GM23338 (cell line): ENCODE data around the gene ZFHX3. TPM values are rescaled to one million over a fixed set of nuclear protein-coding genes. Genes with fewer than 3 reads are reported as not detected.

Source experiments
- ATAC-seq: fragments of 200-7000 bp; cut with Tn5 transposase; 3 replicates; pipeline ENCODE4 v1.9.1; 2020
- DNase-seq: peaks from one replicate; pipeline ENCODE4 v3.0.0-alpha.2; 2015; ENCODE audit warnings: low spot score
- H2AFZ ChIP-seq: fragments of 200-600 bp; sonication (generic); 2 replicates; pipeline ENCODE4 v1.8.0; 2016; ENCODE audit warnings: antibody characterized with exemption, mild to moderate bottlenecking, moderate library complexity
- H3F3A ChIP-seq: fragments of 200-600 bp; sonication (generic); replicated peaks from 2 replicates; pipeline ENCODE4 v1.8.0; 2017; ENCODE audit warnings: antibody characterized with exemption, mixed run types, low read depth
- H3K27ac ChIP-seq: fragments of 200-600 bp; sonication (generic); 2 replicates; pipeline ENCODE4 v1.6.1; 2016; ENCODE audit warnings: low read depth
- H3K27me3 ChIP-seq: fragments of 200-600 bp; sonication (generic); 2 replicates; pipeline ENCODE4 v1.8.0; 2016; ENCODE audit warnings: mild to moderate bottlenecking, mixed run types, moderate library complexity; ENCODE audit not compliant: insufficient read depth
- H3K36me3 ChIP-seq: fragments of 200-600 bp; sonication (generic); 2 replicates; pipeline ENCODE4 v1.8.0; 2016; ENCODE audit warnings: mild to moderate bottlenecking; ENCODE audit not compliant: insufficient read depth
- H3K4me1 ChIP-seq: fragments of 200-600 bp; sonication (generic); 2 replicates; pipeline ENCODE4 v1.8.0; 2016; ENCODE audit warnings: mild to moderate bottlenecking, moderate library complexity; ENCODE audit not compliant: insufficient read depth
- H3K4me2 ChIP-seq: fragments of 200-600 bp; sonication (generic); 2 replicates; pipeline ENCODE4 v1.7.1; 2017; ENCODE audit warnings: mixed run types
- H3K4me3 ChIP-seq: fragments of 200-600 bp; sonication (generic); 2 replicates; pipeline ENCODE4 v1.6.1; 2016; ENCODE audit warnings: mixed run types
- H3K79me2 ChIP-seq: fragments of 200-600 bp; sonication (generic); replicated peaks from 2 replicates; pipeline ENCODE4 v1.8.0; 2017; ENCODE audit warnings: mild to moderate bottlenecking; ENCODE audit not compliant: insufficient read depth
- H3K9me2 ChIP-seq: fragments of 200-600 bp; sonication (generic); 2 replicates; pipeline ENCODE4 v1.8.0; 2017; ENCODE audit not compliant: insufficient read depth
- H4K20me1 ChIP-seq: fragments of 200-600 bp; sonication (generic); replicated peaks from 2 replicates; pipeline ENCODE4 v1.8.0; 2017; ENCODE audit warnings: mild to moderate bottlenecking; ENCODE audit not compliant: insufficient read depth
- H3K27ac Mint-ChIP-seq: 2 replicates; pipeline ENCODE4 v1.8.0; 2020; ENCODE audit warnings: inconsistent platforms, mild to moderate bottlenecking, moderate library complexity, mixed read lengths
- H3K27me3 Mint-ChIP-seq: 3 replicates; pipeline ENCODE4 v1.8.0; 2022; ENCODE audit warnings: low read depth, mild to moderate bottlenecking, moderate library complexity, mixed read lengths, inconsistent platforms; ENCODE audit not compliant: insufficient read depth, poor library complexity
- H3K36me3 Mint-ChIP-seq: 3 replicates; pipeline ENCODE4 v1.8.0; 2021; ENCODE audit warnings: low read depth, mild to moderate bottlenecking, inconsistent platforms, moderate library complexity, mixed read lengths
- H3K4me1 Mint-ChIP-seq: 3 replicates; pipeline ENCODE4 v1.8.0; 2020; ENCODE audit warnings: mild to moderate bottlenecking, inconsistent platforms, mixed read lengths
- H3K4me3 Mint-ChIP-seq: 3 replicates; pipeline ENCODE4 v1.8.0; 2021; ENCODE audit warnings: moderate library complexity, mild to moderate bottlenecking, inconsistent platforms, mixed read lengths
- H3K9me3 Mint-ChIP-seq: 3 replicates; pipeline ENCODE4 v1.8.0; 2020; ENCODE audit warnings: moderate library complexity, mild to moderate bottlenecking, inconsistent platforms, mixed read lengths
- CREB1 ChIP-seq: fragments of 250-450 bp; sonication (Bioruptor Pico); IDR thresholded peaks from 2 replicates; pipeline ENCODE4 v1.5.0; 2020; ENCODE audit warnings: low read depth, mild to moderate bottlenecking, moderate library complexity
- EZH2 ChIP-seq: fragments of 200-600 bp; sonication (generic); IDR thresholded peaks from one replicate; pipeline ENCODE4 v1.8.0; 2017; ENCODE audit warnings: antibody characterized with exemption, mild to moderate bottlenecking, low read depth; ENCODE audit not compliant: unreplicated experiment
- EZH2phosphoT487 ChIP-seq: fragments of 200-600 bp; sonication (generic); IDR thresholded peaks from one replicate; pipeline ENCODE4 v1.8.1; 2018; ENCODE audit warnings: antibody characterized with exemption; ENCODE audit not compliant: unreplicated experiment
- JUNB ChIP-seq: IDR thresholded peaks from one replicate; pipeline ENCODE4 v1.6.1; 2016; ENCODE audit warnings: antibody characterized with exemption; ENCODE audit not compliant: unreplicated experiment
- NANOG ChIP-seq: IDR thresholded peaks from 2 replicates; pipeline ENCODE4 v1.6.1; 2016; ENCODE audit warnings: antibody characterized with exemption, borderline replicate concordance
- POLR2AphosphoS5 ChIP-seq: IDR thresholded peaks from 2 replicates; pipeline ENCODE4 v1.6.1; 2016; ENCODE audit warnings: antibody characterized with exemption, low read depth
- STAT1 ChIP-seq: IDR thresholded peaks from one replicate; pipeline ENCODE4 v1.6.1; 2016; ENCODE audit warnings: antibody characterized with exemption; ENCODE audit not compliant: unreplicated experiment
- ZNF114 ChIP-seq: fragments of 250-450 bp; sonication (Bioruptor Pico); IDR thresholded peaks from 2 replicates; pipeline ENCODE4 v1.5.0; 2020; ENCODE audit warnings: mild to moderate bottlenecking, moderate library complexity
- ZNF331 ChIP-seq: fragments of 250-450 bp; sonication (Bioruptor Pico); IDR thresholded peaks from 2 replicates; pipeline ENCODE4 v1.5.0; 2020; ENCODE audit warnings: low read depth, mild to moderate bottlenecking, moderate library complexity
- polyA plus RNA-seq: library from polyadenylated mRNA; unstranded; fragments of >200 nt; fragmentation: Nextera tagmentation; extraction: Ambion mirVana; gene quantifications from 2 replicates; pipeline ENCODE4 v1.2.1, GENCODE V29; 2016
- total RNA-seq: library from RNA; depleted of rRNA; stranded (reverse); fragments of >200 nt; shearing (Covaris generic); gene quantifications from 2 replicates; pipeline ENCODE4 v1.2.3, GENCODE V29; 2014
- TF ChIP-seq, protein P1 (sequence below): IDR thresholded peaks from 2 replicates; pipeline ENCODE4 v1.6.1; 2016; ENCODE audit warnings: antibody characterized with exemption
- TF ChIP-seq, protein P2 (sequence below): fragments of 250-450 bp; sonication (Bioruptor Pico); IDR thresholded peaks from 2 replicates; pipeline ENCODE4 v1.5.0; 2020; ENCODE audit warnings: mild to moderate bottlenecking, moderate library complexity
- TF ChIP-seq, protein P3 (sequence below), 2 experiments: fragments of 200-600 bp in 1 of 2; sonication (generic) in 1 of 2; conservative IDR thresholded peaks; 2 replicates each; pipeline versions ENCODE4 v1.5.1 to v1.6.1; 2016 to 2017; ENCODE audit warnings: antibody characterized with exemption in 2 of 2, low read depth in 2 of 2, mild to moderate bottlenecking in 2 of 2, moderate library complexity in 1 of 2
- TF ChIP-seq, protein P4 (sequence below): IDR thresholded peaks from one replicate; pipeline ENCODE4 v1.6.1; 2018; ENCODE audit warnings: antibody characterized with exemption; ENCODE audit not compliant: unreplicated experiment

The ZFHX3 gene
- total and polyA plus RNA-seq, 2 experiments from 2014 or later: 1.0 to 1.5 TPM

DNA sequence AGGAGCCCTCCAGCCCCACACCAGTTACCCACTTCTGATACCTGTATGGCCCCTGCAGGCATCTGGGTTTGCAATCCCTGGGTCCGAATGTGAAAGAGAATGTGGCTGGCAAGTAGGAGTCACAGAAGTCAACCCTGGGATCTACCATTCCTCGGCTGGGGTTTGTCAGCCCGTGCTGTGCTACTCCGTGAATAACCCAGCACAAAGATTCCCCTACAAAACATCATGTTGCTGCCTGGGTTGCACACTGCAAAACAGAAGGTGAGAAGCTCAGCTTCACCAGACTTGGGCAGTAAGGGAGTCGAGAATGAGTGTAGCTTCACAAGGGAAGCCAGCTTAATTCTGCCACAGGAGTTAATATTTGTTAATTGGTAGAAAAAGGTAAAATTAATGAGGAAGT is 137.1 kb downstream of the ZFHX3 start:
- Mint-ChIP-seq H3K36me3 (no peaks in the 10 kb centered on the region), H3K9me3 (no peaks in the 10 kb centered on the region), H3K4me1 (peaks cover 18% of the 10 kb centered on the region), H3K4me3 (no peak overlapping the region), H3K27ac (no peak overlapping the region), H3K27me3 (peaks cover 7% of the 10 kb centered on the region)
- Histone ChIP-seq H4K20me1 (no peaks in the 10 kb centered on the region), H3F3A (no peaks in the 10 kb centered on the region), H3K36me3 (no peaks in the 10 kb centered on the region), H3K4me3 (no peak overlapping the region), H3K9me2 (no peaks in the 10 kb centered on the region), H3K4me2 (no peak overlapping the region), H2AFZ (no peak overlapping the region), H3K27ac (no peak overlapping the region), H3K27me3 (no peaks in the 10 kb centered on the region), H3K4me1 (peaks cover 12% of the 10 kb centered on the region; the same call in 1 of the 2 replicates), H3K79me2 (no peaks in the 10 kb centered on the region)
- DNase-seq (peak; percentile 35), ATAC-seq (peak; percentile 73)
- TF ChIP-seq ZNF114: no peak
- no peak for TF ChIP-seq CREB1 (CRISPR knock-in tag)
- no peak for TF ChIP-seq JUNB
- no peak for TF ChIP-seq NANOG
- TF ChIP-seq EZH2phosphoT487: no peak
- TF ChIP-seq, protein P1, sequence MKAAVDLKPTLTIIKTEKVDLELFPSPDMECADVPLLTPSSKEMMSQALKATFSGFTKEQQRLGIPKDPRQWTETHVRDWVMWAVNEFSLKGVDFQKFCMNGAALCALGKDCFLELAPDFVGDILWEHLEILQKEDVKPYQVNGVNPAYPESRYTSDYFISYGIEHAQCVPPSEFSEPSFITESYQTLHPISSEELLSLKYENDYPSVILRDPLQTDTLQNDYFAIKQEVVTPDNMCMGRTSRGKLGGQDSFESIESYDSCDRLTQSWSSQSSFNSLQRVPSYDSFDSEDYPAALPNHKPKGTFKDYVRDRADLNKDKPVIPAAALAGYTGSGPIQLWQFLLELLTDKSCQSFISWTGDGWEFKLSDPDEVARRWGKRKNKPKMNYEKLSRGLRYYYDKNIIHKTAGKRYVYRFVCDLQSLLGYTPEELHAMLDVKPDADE: no peak
- TF ChIP-seq, protein P2, sequence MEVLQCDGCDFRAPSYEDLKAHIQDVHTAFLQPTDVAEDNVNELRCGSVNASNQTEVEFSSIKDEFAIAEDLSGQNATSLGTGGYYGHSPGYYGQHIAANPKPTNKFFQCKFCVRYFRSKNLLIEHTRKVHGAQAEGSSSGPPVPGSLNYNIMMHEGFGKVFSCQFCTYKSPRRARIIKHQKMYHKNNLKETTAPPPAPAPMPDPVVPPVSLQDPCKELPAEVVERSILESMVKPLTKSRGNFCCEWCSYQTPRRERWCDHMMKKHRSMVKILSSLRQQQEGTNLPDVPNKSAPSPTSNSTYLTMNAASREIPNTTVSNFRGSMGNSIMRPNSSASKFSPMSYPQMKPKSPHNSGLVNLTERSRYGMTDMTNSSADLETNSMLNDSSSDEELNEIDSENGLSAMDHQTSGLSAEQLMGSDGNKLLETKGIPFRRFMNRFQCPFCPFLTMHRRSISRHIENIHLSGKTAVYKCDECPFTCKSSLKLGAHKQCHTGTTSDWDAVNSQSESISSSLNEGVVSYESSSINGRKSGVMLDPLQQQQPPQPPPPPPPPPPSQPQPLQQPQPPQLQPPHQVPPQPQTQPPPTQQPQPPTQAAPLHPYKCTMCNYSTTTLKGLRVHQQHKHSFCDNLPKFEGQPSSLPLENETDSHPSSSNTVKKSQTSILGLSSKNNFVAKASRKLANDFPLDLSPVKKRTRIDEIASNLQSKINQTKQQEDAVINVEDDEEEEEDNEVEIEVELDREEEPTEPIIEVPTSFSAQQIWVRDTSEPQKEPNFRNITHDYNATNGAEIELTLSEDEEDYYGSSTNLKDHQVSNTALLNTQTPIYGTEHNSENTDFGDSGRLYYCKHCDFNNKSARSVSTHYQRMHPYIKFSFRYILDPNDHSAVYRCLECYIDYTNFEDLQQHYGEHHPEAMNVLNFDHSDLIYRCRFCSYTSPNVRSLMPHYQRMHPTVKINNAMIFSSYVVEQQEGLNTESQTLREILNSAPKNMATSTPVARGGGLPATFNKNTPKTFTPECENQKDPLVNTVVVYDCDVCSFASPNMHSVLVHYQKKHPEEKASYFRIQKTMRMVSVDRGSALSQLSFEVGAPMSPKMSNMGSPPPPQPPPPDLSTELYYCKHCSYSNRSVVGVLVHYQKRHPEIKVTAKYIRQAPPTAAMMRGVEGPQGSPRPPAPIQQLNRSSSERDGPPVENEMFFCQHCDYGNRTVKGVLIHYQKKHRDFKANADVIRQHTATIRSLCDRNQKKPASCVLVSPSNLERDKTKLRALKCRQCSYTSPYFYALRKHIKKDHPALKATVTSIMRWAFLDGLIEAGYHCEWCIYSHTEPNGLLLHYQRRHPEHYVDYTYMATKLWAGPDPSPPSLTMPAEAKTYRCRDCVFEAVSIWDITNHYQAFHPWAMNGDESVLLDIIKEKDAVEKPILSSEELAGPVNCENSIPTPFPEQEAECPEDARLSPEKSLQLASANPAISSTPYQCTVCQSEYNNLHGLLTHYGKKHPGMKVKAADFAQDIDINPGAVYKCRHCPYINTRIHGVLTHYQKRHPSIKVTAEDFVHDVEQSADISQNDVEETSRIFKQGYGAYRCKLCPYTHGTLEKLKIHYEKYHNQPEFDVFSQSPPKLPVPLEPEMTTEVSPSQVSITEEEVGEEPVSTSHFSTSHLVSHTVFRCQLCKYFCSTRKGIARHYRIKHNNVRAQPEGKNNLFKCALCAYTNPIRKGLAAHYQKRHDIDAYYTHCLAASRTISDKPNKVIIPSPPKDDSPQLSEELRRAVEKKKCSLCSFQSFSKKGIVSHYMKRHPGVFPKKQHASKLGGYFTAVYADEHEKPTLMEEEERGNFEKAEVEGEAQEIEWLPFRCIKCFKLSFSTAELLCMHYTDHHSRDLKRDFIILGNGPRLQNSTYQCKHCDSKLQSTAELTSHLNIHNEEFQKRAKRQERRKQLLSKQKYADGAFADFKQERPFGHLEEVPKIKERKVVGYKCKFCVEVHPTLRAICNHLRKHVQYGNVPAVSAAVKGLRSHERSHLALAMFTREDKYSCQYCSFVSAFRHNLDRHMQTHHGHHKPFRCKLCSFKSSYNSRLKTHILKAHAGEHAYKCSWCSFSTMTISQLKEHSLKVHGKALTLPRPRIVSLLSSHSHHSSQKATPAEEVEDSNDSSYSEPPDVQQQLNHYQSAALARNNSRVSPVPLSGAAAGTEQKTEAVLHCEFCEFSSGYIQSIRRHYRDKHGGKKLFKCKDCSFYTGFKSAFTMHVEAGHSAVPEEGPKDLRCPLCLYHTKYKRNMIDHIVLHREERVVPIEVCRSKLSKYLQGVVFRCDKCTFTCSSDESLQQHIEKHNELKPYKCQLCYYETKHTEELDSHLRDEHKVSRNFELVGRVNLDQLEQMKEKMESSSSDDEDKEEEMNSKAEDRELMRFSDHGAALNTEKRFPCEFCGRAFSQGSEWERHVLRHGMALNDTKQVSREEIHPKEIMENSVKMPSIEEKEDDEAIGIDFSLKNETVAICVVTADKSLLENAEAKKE (CRISPR knock-in tag): no peak
- TF ChIP-seq STAT1: no peak
- TF ChIP-seq, protein P3, sequence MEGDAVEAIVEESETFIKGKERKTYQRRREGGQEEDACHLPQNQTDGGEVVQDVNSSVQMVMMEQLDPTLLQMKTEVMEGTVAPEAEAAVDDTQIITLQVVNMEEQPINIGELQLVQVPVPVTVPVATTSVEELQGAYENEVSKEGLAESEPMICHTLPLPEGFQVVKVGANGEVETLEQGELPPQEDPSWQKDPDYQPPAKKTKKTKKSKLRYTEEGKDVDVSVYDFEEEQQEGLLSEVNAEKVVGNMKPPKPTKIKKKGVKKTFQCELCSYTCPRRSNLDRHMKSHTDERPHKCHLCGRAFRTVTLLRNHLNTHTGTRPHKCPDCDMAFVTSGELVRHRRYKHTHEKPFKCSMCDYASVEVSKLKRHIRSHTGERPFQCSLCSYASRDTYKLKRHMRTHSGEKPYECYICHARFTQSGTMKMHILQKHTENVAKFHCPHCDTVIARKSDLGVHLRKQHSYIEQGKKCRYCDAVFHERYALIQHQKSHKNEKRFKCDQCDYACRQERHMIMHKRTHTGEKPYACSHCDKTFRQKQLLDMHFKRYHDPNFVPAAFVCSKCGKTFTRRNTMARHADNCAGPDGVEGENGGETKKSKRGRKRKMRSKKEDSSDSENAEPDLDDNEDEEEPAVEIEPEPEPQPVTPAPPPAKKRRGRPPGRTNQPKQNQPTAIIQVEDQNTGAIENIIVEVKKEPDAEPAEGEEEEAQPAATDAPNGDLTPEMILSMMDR (conservative IDR thresholded peaks at IDR 0.05; ENCODE audit: low read depth in 2 of 2): no peak
- no peak for TF ChIP-seq ZNF331 (CRISPR knock-in tag)
- no peak for TF ChIP-seq EZH2
- TF ChIP-seq POLR2AphosphoS5: no peak
- TF ChIP-seq, protein P4, sequence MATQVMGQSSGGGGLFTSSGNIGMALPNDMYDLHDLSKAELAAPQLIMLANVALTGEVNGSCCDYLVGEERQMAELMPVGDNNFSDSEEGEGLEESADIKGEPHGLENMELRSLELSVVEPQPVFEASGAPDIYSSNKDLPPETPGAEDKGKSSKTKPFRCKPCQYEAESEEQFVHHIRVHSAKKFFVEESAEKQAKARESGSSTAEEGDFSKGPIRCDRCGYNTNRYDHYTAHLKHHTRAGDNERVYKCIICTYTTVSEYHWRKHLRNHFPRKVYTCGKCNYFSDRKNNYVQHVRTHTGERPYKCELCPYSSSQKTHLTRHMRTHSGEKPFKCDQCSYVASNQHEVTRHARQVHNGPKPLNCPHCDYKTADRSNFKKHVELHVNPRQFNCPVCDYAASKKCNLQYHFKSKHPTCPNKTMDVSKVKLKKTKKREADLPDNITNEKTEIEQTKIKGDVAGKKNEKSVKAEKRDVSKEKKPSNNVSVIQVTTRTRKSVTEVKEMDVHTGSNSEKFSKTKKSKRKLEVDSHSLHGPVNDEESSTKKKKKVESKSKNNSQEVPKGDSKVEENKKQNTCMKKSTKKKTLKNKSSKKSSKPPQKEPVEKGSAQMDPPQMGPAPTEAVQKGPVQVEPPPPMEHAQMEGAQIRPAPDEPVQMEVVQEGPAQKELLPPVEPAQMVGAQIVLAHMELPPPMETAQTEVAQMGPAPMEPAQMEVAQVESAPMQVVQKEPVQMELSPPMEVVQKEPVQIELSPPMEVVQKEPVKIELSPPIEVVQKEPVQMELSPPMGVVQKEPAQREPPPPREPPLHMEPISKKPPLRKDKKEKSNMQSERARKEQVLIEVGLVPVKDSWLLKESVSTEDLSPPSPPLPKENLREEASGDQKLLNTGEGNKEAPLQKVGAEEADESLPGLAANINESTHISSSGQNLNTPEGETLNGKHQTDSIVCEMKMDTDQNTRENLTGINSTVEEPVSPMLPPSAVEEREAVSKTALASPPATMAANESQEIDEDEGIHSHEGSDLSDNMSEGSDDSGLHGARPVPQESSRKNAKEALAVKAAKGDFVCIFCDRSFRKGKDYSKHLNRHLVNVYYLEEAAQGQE: no peak
